Activated naive CD4-positive, alpha-beta T cell treated with anti-CD3 and anti-CD28 coated beads, Interleukin-2, amount 50 U/mL, for 16 hours (primary cell): Measurements from ENCODE around the gene EIF4G1.
A peak's percentile ranks its signal among the peaks of the same experiment; 100 is the strongest.
"Not testable (repeated sequence)": the region's sequence is repeated elsewhere in the genome, so short reads cannot be mapped to it uniquely, and the experiment has no call there.

Experiments used
- DNase-seq: peaks from one replicate; pipeline ENCODE4 v3.0.0-alpha.2; 2020

EIF4G1 gene

DNA sequence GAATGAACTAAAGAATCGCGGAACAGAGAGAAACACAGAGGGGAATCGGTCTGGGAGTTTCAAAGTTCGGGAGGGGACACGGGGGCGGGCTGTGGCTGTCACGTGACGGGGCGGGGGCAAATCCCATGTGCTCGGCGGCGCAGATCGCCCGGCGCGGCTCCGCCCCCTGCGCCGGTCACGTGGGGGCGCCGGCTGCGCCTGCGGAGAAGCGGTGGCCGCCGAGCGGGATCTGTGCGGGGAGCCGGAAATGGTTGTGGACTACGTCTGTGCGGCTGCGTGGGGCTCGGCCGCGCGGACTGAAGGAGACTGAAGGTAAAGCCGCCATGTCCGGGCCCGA lies at the start of gene EIF4G1:
Gene EIF4G1 (plus strand): TSS at position 244 of the 337 bp plus-strand sequence. CDS start 1,191 bp downstream, outside the sequence.
- peak; percentile 93 for DNase-seq

DNA sequence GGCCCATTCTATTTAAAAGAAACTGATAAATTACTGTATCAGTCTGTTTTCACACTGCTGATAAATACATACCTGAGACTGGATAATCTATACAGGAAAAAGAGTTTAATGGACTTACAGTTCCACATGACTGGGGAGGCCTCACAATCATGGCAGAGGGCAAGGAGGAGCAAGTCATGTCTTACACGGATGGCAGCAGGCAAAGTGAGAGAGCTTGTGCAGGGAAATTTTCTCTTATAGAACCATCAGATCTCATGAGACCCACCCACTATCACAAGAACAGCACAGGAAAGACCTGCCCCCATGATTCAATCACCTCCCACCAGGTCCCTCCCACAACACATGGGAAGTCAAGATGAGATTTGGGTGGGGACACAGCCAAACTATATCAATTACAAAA lies 47.2 kb upstream of the EIF4G1 start:
- not testable (repeated sequence) for DNase-seq

DNA sequence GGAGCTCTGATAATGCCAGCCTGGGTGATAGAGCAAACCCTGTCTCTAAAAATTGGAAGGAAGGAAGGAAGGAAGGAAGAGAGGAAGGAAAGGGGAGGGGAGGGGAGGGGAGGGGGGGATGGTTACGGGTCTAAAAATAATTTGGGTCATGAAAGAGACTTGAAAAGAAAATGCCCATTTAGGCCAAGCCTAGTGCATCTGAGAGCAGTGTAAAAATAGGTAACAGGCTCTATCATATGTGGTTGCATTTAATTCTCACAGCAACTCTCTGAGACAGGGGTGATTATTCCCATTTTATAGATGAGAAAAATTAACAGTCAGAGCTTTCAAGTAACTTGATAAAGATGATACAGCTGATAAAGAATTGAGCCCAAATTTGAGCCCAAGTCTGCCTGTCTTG lies 42.1 kb upstream of the EIF4G1 start:
- no peak for DNase-seq

DNA sequence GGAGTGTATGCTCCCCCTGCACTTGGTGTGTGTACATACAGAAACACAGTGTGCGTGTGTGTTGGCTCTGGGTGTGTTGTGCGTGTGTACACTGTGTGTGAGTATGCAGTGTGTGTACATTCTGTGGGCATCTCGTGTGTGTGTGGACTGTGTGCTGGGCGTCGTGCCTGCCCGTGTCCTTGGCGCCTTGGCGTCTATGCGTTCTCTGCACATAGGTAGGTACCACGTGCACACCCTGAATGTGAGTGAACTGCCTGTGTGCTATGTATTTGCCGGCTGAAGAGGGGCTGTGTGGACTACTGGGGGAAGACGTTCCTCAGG lies 39.1 kb upstream of the EIF4G1 start:
- no peak for DNase-seq

DNA sequence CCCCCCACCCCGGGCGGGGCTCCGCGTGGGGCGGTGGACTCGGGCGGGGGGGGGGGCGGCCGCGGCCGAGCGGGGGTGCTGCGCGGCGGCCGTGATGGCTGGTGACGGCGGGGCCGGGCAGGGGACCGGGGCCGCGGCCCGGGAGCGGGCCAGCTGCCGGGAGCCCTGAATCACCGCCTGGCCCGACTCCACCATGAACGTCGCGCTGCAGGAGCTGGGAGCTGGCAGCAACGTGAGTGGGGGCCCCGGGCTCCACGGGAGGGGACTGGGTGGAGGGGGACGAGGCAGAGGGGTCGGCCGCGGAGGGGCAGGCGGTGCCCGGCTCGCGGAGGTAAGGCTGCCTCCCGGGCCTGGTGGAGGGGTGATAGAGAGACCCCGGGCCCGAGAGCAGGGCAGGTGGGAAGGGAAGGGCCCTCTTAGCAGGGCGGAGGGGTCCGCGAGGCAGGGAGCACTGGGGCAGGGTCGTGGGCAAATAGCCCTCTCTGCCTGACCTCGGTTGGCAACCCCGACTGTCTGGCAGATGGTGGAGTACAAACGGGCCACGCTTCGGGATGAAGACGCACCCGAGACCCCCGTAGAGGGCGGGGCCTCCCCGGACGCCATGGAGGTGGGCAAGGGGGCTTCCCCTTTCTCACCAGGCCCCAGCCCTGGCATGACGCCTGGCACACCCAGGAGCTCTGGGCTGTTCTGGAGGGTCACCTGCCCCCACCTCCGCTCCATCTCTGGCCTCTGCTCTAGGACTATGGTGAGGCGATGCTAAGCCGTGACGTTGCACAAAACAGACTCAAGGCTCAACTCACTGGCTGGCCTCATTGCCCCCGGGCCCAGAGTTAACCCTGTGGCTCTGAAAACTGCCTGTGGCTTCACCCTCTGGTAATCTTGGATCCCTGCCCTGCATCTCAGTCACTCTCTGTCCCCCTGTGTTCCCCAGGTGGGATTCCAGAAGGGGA lies 38.2 kb upstream of the EIF4G1 start, which contains the start of gene ECE2:
Gene ECE2 (plus strand): TSS at position 62 of the 950 bp plus-strand sequence. CDS start 132 bp downstream, at position 194.
- no peak for DNase-seq

- no peak for DNase-seq
Observed at GRCh38 chr3:184277366-184277765, 37.0 kb upstream of the EIF4G1 start.

DNA sequence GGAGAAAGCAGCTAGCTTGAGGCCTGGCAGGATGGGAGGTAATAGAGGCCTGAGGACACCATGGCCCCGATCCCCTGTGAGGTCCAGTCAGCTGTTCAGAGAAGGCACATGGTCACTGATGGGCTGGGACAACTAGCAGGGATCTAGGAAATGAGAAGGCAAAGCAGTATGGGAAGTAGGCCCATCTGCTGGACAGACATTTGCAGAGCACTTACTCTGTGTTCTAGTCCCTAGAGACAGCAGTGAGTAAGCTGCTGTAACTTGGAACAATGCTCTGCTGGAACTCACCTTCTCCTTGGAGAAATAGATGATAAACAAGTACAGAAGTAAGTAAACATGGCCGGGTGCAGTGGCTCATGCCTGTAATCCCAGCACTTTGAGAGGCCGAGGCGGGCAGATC lies 31.5 kb upstream of the EIF4G1 start:
- DNase-seq, result no peak

- DNase-seq, result no peak
Observed at GRCh38 chr3:184283681-184284080, 30.7 kb upstream of the EIF4G1 start.

DNA sequence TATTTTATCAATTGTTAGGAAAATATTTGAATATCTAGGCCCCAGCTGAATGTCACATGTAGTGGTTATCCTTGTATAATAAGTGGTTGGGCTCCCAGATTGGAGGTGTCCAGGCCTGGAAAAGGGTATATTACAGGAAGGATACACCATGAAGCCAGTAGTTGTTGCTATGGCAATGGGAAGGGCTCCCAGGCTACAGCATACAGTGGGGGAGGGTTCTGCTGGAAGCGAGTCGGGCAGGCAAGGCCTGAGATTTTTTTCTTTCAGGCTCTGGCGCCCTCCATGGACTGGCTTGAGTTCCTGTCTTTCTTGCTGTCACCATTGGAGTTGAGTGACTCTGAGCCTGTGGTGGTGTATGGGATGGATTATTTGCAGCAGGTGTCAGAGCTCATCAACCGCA lies 29.7 kb upstream of the EIF4G1 start:
- DNase-seq, result peak; percentile 25

- DNase-seq, result peak; percentile 67
Observed at GRCh38 chr3:184289426-184289938, 24.9 kb upstream of the EIF4G1 start.

DNA sequence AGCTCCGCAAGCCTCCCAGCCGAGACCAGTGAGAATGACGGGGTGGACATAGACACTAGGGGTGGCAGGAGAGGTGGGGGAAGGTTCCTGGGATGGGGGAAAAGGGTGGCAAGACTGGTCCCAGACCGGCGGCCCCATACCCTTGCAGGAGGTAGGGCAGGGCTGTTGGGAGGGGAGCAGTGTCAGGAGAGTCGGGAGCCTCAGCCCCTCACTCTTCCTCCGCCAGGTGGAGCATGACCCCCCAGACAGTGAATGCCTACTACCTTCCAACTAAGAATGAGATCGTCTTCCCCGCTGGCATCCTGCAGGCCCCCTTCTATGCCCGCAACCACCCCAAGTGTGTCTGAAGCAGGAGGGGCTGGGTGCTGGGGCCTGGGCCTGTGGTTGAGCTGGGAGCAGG lies 24.1 kb upstream of the EIF4G1 start:
- no peak for DNase-seq

GRCh38 chr3:184291044-184291737 lies 23.2 kb upstream of the EIF4G1 start:
- no peak for DNase-seq

DNA sequence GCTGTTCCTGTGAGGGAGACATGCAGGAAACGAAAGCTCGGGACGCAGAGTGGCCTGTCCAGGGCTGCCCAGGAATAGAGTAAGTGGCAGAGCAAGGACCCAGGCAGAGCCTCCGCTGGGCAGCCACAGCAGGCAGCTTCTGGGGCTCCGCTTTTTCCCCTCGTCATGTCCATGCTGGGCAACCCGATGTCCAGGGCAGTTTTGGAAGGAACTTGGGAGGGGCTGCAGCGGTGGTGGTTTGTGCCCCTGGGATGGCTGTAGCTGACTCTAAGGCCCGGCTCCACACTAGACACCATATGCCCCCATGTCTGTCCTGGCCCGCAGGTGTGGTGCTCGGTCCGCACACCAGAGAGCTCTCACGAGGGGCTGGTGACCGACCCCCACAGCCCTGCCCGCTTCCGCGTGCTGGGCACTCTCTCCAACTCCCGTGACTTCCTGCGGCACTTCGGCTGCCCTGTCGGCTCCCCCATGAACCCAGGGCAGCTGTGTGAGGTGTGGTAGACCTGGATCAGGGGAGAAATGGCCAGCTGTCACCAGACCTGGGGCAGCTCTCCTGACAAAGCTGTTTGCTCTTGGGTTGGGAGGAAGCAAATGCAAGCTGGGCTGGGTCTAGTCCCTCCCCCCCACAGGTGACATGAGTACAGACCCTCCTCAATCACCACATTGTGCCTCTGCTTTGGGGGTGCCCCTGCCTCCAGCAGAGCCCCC lies 22.5 kb upstream of the EIF4G1 start:
- no peak for DNase-seq

- no peak for DNase-seq
Observed at GRCh38 chr3:184295771-184296170, 18.6 kb upstream of the EIF4G1 start.

GRCh38 chr3:184296616-184297015 lies 17.8 kb upstream of the EIF4G1 start:
- no peak for DNase-seq

DNA sequence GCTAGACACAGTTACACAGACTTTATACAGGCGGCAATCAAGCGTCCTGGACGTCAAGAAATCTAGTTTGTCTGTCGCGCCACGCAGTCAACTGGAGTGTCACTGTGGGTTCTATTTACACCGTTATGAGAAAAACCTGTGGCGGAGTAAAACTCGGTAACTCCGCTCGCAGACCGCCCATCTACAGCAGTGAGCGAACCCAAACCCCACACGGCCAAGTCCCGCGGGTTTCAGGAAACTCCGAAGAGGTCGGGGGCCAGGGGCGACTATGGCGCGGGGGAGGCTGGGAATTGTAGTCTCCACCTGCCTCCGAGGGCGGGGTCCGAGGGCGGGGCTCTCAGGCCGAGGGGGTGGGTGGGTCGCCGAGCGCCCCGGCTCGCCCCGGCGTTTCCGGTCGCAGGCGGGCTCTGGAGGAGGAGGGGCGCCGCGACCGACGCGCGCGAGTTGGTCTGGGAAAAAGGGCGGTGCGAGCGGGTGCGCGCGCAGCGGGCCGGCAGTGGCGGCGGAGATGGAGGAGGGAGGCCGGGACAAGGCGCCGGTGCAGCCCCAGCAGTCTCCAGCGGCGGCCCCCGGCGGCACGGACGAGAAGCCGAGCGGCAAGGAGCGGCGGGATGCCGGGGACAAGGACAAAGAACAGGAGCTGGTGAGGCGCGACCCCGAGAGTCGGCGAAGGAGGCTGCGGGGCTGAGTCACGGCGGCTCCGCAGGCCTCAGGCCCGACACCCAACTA lies 15.5 kb upstream of the EIF4G1 start, which contains the start of gene PSMD2:
Gene PSMD2 (plus strand): TSS at position 483 of the 729 bp plus-strand sequence. CDS start 26 bp downstream, at position 509.
- peak; percentile 99 for DNase-seq

DNA sequence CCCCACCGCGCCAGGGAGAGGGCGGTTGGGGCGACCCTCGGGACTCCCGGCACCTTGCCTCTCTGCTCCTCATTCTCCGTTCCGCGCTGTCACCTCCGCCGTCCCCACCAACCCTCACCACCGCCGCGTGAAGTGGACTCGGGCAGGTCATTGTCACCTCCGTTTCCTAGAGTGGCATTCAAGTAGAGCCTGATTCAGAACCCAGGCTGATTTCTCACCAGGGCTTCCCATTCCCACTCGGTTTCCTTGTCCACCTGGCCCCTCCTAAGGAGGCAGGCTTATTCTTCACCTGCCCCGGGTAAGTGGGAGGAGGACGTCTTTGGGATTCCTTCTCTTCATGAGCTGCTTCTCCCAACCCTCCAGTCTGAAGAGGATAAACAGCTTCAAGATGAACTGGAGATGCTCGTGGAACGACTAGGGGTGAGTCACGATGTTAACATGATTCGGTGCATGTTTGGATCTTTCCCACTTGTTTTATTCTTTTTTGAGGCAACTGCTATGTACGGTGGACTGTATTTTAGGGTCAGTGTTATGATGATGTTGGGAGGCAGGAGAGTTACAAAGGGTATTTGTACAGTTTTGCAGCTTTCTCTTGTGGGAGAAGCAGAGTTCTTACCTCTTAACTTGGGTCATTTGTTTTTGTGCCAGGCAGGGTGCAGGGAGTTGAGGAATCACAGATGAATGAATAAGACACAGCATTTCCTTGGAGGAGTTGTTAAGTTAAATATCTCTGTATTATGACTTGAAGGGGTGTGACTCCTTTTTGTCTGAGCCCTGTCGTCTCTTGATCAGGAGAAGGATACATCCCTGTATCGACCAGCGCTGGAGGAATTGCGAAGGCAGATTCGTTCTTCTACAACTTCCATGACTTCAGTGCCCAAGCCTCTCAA lies 14.7 kb upstream of the EIF4G1 start:
- DNase-seq, result no peak

DNA sequence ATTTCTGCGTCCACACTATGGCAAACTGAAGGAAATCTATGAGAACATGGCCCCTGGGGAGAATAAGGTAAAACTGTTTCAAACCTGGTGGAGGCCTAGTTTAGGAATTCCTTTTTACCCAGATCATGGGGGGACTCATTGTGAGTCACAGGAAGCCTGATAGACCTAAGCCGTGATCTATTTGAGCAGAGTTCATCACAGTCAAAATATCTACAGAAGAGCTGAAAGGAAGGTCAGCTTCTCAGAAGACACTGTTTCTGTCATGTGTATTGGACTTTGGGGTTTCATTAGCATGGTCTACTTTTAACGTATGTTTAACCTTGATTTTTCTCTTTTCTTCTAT lies 14.1 kb upstream of the EIF4G1 start:
- DNase-seq, result no peak

DNA sequence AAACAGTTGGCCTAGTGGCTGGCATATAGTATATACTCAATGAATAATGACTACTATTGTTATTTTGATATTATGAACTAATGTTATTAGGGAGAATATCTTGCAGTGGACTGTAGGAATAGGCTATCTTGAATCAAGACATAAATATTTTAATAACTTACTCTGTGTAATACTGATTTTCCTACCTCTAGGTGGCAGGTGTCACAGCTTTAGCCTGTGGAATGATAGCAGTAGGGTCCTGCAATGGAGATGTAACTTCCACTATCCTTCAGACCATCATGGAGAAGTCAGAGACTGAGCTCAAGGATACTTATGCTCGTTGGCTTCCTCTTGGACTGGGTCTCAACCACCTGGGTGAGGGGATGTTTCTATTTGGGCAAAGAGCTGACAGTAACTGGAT lies 8.8 kb upstream of the EIF4G1 start:
- DNase-seq, result no peak

- no peak for DNase-seq
Observed at GRCh38 chr3:184306341-184306972, 7.9 kb upstream of the EIF4G1 start.

- no peak for DNase-seq
Observed at GRCh38 chr3:184307915-184308314, 6.5 kb upstream of the EIF4G1 start.
